ENCODE data around the gene KCNAB3.
A peak's percentile ranks its signal among the peaks of the same experiment; 100 is the strongest.

The KCNAB3 gene

DNA sequence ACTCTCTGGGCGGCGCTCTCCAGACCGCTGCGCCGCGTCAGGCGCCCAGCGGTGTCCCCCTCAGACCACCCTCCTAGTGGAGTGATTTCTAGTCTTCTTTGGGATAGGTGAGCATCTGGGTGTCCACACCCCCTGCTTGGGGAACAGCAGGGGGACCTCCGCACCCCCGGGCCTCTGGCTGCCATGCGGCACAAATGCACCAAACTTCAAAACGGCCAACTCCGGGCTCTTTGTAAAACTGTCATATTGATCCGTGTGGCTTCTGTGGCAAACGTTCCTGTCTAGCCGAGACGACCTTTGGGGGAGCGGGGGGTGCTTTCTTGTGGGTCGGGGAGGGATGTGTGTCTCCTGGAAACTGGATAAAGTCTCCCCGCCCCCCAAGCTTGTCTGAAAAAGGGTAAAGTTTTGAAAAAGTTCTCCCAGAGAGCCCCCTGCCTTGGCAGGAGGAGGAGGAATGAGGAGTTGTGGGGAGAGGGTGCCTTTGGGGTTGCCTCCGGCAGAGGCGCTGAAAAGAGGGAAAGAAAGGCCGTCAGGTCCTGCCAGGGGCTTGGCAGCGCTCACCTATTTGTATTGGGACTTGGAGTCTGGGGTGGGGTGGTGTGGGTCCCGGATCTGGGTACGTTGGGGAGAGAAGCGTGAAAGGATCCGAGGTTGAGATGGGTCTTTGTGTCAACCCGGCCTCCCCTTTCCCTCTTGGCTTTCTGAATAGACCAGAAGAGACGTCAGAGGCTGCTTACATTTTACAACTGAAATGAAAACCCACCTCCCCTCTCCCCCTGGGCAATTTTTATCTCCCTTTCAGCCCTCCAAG lies 43.2 kb downstream of the KCNAB3 start:
- TF ChIP-seq CTCF (IDR thresholded peaks at IDR 0.05; ENCODE audit: low read depth, low read length, missing control alignments) = peak; percentile 17
- H3K4me3 ChIP-seq (ENCODE audit: low read depth, low read length) = peak overlapping the region; percentile 93
- DNase-seq (ENCODE audit: low read depth) = no peak

DNA sequence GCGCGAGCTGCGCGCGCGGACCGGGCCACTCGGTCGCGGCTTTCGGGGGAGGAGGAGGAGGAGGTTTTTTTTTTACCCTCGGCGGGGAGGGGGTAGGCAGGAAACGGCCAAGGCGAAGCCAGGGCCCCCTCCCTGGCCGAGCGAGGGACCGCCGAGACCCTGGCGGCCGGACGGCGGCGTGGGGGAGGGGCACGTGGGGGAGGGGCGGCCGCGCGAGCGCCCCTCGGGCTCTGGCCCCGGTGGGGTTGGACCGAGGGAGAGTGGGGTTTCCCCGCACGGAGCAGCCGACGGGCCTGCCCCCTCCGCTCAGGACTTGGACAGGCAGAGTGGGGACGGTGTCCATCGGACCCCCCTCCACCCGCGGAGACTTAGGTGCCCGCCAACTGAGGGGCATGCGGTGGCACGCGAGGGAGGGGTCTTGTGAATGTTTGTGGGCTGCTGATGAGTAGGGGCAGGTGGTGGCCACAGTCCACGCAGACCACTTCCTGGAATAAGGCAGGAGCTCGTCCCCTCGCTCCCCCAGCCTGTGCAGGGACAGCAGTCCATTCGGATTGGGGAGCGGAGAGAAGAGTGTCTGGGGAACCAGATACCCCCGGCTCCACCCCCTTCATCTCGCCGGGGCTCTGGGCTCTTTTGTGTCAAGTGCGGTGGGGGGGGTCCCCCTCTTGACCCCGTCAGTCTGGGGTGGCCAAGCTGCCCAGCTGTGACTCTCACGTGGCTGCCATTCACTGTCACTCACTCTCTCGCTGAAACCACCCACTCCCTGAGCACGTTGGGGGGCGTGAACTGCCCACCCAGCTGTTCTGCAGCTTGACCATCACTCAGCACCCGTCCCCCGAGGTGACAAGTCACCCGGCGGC lies 44.1 kb downstream of the KCNAB3 start:
- DNase-seq (ENCODE audit: low read depth) = no peak
- no peak for TF ChIP-seq CTCF (IDR thresholded peaks at IDR 0.05; ENCODE audit: low read depth, low read length, missing control alignments)
- H3K4me3 ChIP-seq (ENCODE audit: low read depth, low read length) = peak overlapping the region; percentile 93

DNA sequence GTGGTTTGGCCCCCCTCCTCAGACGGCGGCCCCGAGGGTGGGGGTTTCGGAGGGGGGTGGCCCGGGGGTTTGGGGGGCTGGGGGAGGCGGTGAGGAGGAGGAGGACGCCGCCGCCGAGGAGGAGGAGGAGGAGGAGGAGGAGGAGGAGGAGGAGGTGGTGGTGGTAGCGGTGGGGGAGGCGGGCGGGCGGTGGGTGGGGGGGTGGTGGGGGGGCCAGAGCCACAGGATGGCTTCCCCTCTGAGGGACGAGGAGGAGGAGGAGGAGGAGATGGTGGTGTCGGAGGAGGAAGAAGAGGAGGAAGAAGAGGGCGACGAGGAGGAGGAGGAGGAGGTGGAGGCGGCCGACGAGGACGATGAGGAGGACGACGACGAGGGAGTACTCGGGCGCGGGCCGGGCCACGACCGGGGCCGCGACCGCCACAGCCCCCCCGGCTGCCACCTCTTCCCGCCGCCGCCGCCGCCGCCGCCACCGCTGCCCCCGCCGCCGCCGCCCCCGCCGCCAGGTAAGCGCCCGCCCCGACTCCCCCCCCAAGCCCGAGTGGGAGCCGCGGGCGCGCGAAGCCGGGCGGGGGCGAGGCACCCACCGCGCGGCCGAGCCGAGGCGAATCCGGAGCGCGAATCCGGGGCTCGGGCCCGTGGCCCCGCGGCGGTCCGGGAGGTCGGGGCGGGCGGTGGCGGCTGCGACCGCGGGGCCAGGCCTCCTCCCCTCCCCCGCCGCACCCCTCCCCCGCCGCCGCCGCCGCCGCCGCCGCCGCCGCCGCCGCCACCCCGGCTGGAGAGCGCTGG lies 44.9 kb downstream of the KCNAB3 start:
- peak overlapping the region; percentile 93 for H3K4me3 ChIP-seq (ENCODE audit: low read depth, low read length)
- DNase-seq (ENCODE audit: low read depth) = no peak
- TF ChIP-seq CTCF (IDR thresholded peaks at IDR 0.05; ENCODE audit: low read depth, low read length, missing control alignments) = no peak

DNA sequence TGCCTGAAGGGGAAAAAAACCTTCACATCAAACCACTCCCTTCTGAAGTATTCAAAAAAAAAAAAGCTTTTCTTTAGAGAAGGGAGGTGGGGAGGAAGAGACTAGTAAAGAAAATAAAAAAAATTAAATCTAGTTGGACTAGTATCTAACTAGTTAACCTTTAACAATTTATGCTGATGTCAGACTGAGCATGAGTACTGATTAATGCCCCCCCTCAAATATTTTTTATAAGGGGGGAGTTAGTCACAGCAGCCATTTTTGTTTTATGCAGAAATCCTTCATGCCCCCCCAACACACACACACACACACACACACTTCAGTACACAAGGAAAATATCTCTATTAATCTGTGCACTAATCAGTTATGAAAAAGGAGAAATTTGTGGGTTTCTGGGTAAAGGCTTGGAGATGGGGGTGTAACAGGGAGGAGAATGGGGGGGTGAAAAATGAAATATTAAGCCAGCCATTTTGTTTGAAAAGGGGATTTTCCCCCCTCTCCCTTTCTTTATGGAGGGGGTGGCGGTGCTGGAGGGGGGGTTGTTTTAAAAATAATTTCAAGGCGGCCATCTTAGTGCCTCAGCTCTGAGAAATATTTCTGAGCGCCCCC lies 45.8 kb downstream of the KCNAB3 start:
- DNase-seq (ENCODE audit: low read depth) = no peak
- TF ChIP-seq CTCF (IDR thresholded peaks at IDR 0.05; ENCODE audit: low read depth, low read length, missing control alignments) = no peak
- peak overlapping the region; percentile 6; the same call in 1 of the 2 replicates for H3K4me3 ChIP-seq (ENCODE audit: low read depth, low read length)

DNA sequence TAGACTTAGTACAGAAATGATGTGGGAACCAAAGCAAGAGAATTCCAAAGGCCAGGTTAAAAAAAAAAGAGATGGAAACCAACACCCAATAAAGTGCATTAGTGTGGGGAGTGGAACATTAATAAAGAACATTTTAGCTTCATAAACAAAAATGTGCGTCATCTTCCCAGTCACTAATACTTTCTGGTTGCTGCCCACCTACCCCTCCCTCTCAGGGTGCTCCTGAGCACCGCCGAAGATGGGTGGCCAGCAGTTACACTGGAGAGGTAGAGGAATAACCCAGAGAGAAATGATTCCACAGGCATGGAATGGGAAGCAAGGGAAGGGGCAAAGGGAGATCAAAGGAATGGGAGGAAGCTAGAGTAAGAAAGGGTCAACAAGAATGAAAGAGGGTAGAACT lies 47.0 kb downstream of the KCNAB3 start:
- DNase-seq (ENCODE audit: low read depth) = no peak
- TF ChIP-seq CTCF (IDR thresholded peaks at IDR 0.05; ENCODE audit: low read depth, low read length, missing control alignments) = no peak
- H3K4me3 ChIP-seq (ENCODE audit: low read depth, low read length) = no peak overlapping the region

- TF ChIP-seq CTCF (IDR thresholded peaks at IDR 0.05; ENCODE audit: low read depth, low read length, missing control alignments) = no peak
- no peak overlapping the region for H3K4me3 ChIP-seq (ENCODE audit: low read depth, low read length)
- DNase-seq (ENCODE audit: low read depth) = no peak
Observed at GRCh38 chr17:7882068-7882467, 47.6 kb downstream of the KCNAB3 start.
